Measurements from ENCODE around the gene ZNF143. TPM values are rescaled to one million over a fixed set of nuclear protein-coding genes. Genes with fewer than 3 reads are reported as not detected.

ZNF143 gene
- total RNA-seq, 2 donors from 2014 or later = 34.6 to 44.4 TPM

GRCh38 chr11:9529334-9529650, 68.5 kb downstream of the ZNF143 start:
- H3K4me1 ChIP-seq (ENCODE audit: control insufficient read depth, insufficient read depth, low read length) = no peaks in the 10 kb centered on the region
- Mint-ChIP-seq H3K4me1 (peaks cover 21% of the 10 kb centered on the region), H3K9me3 (no peaks in the 10 kb centered on the region)

GRCh38 chr11:9530020-9530621, 69.3 kb downstream of the ZNF143 start:
- Histone ChIP-seq H3K27me3 (ENCODE audit: control insufficient read depth, insufficient read depth, low read length, poor library complexity, severe bottlenecking) (no peaks in the 10 kb centered on the region), H3K9ac (ENCODE audit: extremely low read depth, low read length, poor library complexity, severe bottlenecking) (no peak overlapping the region), H3K4me1 (ENCODE audit: control insufficient read depth, insufficient read depth, low read length) (no peaks in the 10 kb centered on the region), H3K27ac (ENCODE audit: low read depth, low read length) (no peak overlapping the region), H3K36me3 (ENCODE audit: control insufficient read depth, insufficient read depth, low read length) (peaks cover 22% of the 10 kb centered on the region), H3K4me3 (ENCODE audit: low read length) (no peak overlapping the region), H3K9me3 (ENCODE audit: control insufficient read depth, low read length) (no peaks in the 10 kb centered on the region)
- WGBS, 2 experiments (ENCODE audit: insufficient coverage in 1 of 2, insufficient read length in 1 of 2) = 87 to 91% methylated on average over 5 to 9 of the region's 9 CpGs
- TF ChIP-seq, protein P1, sequence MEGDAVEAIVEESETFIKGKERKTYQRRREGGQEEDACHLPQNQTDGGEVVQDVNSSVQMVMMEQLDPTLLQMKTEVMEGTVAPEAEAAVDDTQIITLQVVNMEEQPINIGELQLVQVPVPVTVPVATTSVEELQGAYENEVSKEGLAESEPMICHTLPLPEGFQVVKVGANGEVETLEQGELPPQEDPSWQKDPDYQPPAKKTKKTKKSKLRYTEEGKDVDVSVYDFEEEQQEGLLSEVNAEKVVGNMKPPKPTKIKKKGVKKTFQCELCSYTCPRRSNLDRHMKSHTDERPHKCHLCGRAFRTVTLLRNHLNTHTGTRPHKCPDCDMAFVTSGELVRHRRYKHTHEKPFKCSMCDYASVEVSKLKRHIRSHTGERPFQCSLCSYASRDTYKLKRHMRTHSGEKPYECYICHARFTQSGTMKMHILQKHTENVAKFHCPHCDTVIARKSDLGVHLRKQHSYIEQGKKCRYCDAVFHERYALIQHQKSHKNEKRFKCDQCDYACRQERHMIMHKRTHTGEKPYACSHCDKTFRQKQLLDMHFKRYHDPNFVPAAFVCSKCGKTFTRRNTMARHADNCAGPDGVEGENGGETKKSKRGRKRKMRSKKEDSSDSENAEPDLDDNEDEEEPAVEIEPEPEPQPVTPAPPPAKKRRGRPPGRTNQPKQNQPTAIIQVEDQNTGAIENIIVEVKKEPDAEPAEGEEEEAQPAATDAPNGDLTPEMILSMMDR (conservative IDR thresholded peaks at IDR 0.05) = no peak
- peak overlapping the region; percentile 8 for H3K27ac Mint-ChIP-seq
- no peak for DNase-seq
- H3K4me3 Mint-ChIP-seq = no peak overlapping the region
- H3K4me1 Mint-ChIP-seq = peaks cover 27% of the 10 kb centered on the region
- no peaks in the 10 kb centered on the region for H3K27me3 Mint-ChIP-seq (ENCODE audit: insufficient read depth)
- H3K9me3 Mint-ChIP-seq = no peaks in the 10 kb centered on the region
- H3K36me3 Mint-ChIP-seq (ENCODE audit: low read depth) = peaks cover 25% of the 10 kb centered on the region

More at GRCh38 chr11:9529334-9529650, 68.5 kb downstream of the ZNF143 start:
- Histone ChIP-seq H3K4me3 (ENCODE audit: low read length) (no peak overlapping the region), H3K9ac (ENCODE audit: extremely low read depth, low read length, poor library complexity, severe bottlenecking) (no peak overlapping the region), H3K36me3 (ENCODE audit: control insufficient read depth, insufficient read depth, low read length) (peaks cover 26% of the 10 kb centered on the region), H3K27ac (ENCODE audit: low read depth, low read length) (no peak overlapping the region), H3K27me3 (ENCODE audit: control insufficient read depth, insufficient read depth, low read length, poor library complexity, severe bottlenecking) (no peaks in the 10 kb centered on the region), H3K9me3 (ENCODE audit: control insufficient read depth, low read length) (no peaks in the 10 kb centered on the region)
- peak; percentile 60 for DNase-seq
- TF ChIP-seq, protein P1 (conservative IDR thresholded peaks at IDR 0.05) = no peak
- Mint-ChIP-seq H3K4me3 (no peak overlapping the region), H3K36me3 (ENCODE audit: low read depth) (peaks cover 26% of the 10 kb centered on the region), H3K27me3 (ENCODE audit: insufficient read depth) (no peaks in the 10 kb centered on the region), H3K27ac (peak overlapping the region; percentile 8)
- 92% methylated on average over 3 of the region's 3 CpGs; no CpG with 5 or more reads in 1 of the 2 experiments for WGBS, 2 experiments (ENCODE audit: insufficient coverage in 1 of 2, insufficient read length in 1 of 2)

DNA sequence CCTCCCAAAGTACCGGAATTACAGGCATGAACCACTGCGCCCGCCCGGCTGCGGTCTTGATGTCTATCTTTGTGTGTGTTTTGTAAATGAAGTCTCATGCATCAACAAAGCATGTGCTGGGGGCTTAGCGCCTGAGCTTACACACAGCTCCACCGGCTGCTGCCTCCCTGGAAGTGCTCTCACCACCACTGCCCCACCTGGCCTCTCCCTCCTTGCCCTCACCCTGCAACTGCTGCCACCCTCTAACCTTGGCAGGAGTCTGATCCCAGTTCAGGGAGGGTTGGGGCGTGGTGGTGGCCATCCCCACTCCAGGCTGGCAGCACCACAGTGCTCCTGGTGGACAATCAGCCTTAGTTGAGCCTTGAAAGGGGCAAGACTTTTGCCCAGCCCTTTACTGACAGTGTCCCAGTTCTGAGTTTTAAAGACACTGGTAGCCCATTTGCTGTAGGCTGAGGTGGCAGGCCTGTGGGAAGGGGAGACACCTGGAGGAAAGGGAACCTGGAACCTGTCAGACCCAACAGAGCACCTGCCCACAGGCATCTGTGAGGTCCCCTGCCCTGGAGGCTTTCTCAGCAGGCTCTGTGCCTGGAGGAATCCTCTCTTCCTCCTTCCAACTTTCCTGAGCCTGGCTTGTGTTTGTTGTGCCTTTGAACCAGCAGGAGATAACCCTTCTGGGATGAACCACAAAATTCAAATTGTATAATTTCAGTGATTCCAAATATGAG, 70.3 kb downstream of the ZNF143 start:
- Mint-ChIP-seq H3K27ac (peak overlapping the region; percentile 37), H3K4me3 (no peak overlapping the region), H3K4me1 (peaks cover 27% of the 10 kb centered on the region), H3K36me3 (ENCODE audit: low read depth) (peaks cover 17% of the 10 kb centered on the region), H3K27me3 (ENCODE audit: insufficient read depth) (no peaks in the 10 kb centered on the region), H3K9me3 (no peaks in the 10 kb centered on the region)
- H3K9ac ChIP-seq (ENCODE audit: extremely low read depth, low read length, poor library complexity, severe bottlenecking) = no peak overlapping the region
- H3K27me3 ChIP-seq (ENCODE audit: control insufficient read depth, insufficient read depth, low read length, poor library complexity, severe bottlenecking) = no peaks in the 10 kb centered on the region
- no peaks in the 10 kb centered on the region for H3K9me3 ChIP-seq (ENCODE audit: control insufficient read depth, low read length)
- H3K4me1 ChIP-seq (ENCODE audit: control insufficient read depth, insufficient read depth, low read length) = no peaks in the 10 kb centered on the region
- WGBS, 2 experiments (ENCODE audit: insufficient coverage in 1 of 2, insufficient read length in 1 of 2) = 95 to 100% methylated on average over 1 to 8 of the region's 8 CpGs
- no peak overlapping the region for H3K27ac ChIP-seq (ENCODE audit: low read depth, low read length)
- H3K4me3 ChIP-seq (ENCODE audit: low read length) = no peak overlapping the region
- peak; percentile 62 for DNase-seq
- TF ChIP-seq, protein P1 (conservative IDR thresholded peaks at IDR 0.05) = peak; percentile 43
- peaks cover 13% of the 10 kb centered on the region for H3K36me3 ChIP-seq (ENCODE audit: control insufficient read depth, insufficient read depth, low read length)
